ENCODE data around the gene ALPL.
"Not testable (repeated sequence)": the region's sequence is repeated elsewhere in the genome, so short reads cannot be mapped to it uniquely, and the experiment has no call there.

The ALPL gene

GRCh38 chr1:21508580-21509350 is 458 bp upstream of the ALPL start:
- DNase-seq, result no peak

GRCh38 chr1:21510113-21510493 is 880 bp downstream of the ALPL start:
- no peak for DNase-seq

- DNase-seq, result no peak
These were observed 1.8 kb downstream of the ALPL start for GRCh38 chr1:21510885-21511578.

- no peak for DNase-seq
These were observed 2.6 kb downstream of the ALPL start for GRCh38 chr1:21511579-21512522.

GRCh38 chr1:21514245-21514644 is 5.0 kb downstream of the ALPL start:
- DNase-seq, result no peak

- no peak for DNase-seq
These were observed 8.0 kb downstream of the ALPL start for GRCh38 chr1:21517161-21517589.

- no peak for DNase-seq
These were observed 8.6 kb downstream of the ALPL start for GRCh38 chr1:21517660-21518480.

- no peak for DNase-seq
These were observed 9.7 kb downstream of the ALPL start for GRCh38 chr1:21518774-21519455.

- DNase-seq, result not testable (repeated sequence)
These were observed 10.4 kb downstream of the ALPL start for GRCh38 chr1:21519486-21520070.

GRCh38 chr1:21520899-21521716 is 11.9 kb downstream of the ALPL start:
- no peak for DNase-seq

GRCh38 chr1:21521717-21522060 is 12.5 kb downstream of the ALPL start:
- no peak for DNase-seq

GRCh38 chr1:21522525-21523038 is 13.4 kb downstream of the ALPL start:
- no peak for DNase-seq

- no peak for DNase-seq
These were observed 14.1 kb downstream of the ALPL start for GRCh38 chr1:21523297-21523813.

GRCh38 chr1:21524220-21524619 is 15.0 kb downstream of the ALPL start:
- no peak for DNase-seq

GRCh38 chr1:21524686-21525339 is 15.6 kb downstream of the ALPL start:
- no peak for DNase-seq

- DNase-seq, result no peak
These were observed 16.1 kb downstream of the ALPL start for GRCh38 chr1:21525340-21525717.

GRCh38 chr1:21526441-21526840 is 17.2 kb downstream of the ALPL start:
- DNase-seq, result no peak

- no peak for DNase-seq
These were observed 21.3 kb downstream of the ALPL start for GRCh38 chr1:21530368-21531016.

GRCh38 chr1:21531241-21531640 is 22.0 kb downstream of the ALPL start:
- DNase-seq, result no peak

Data from NCI-H2081 treated with DMSO at 0.1 percent for 48 hours (cell line).